WTC11 (cell line): ENCODE results near the gene PDE4B. TPM values are rescaled to one million over a fixed set of nuclear protein-coding genes. Genes with fewer than 3 reads are reported as not detected.
A peak's percentile ranks its signal among the peaks of the same experiment; 100 is the strongest.

Source experiments
- ATAC-seq: fragments of 200-7000 bp; cut with Tn5 transposase; 2 replicates; pipeline ENCODE4 v1.10.0; 2021; ENCODE audit warnings: mild to moderate bottlenecking, moderate library complexity
- CTCF ChIA-PET: fragments of 300-600 bp; sonication (Branson Sonifier 250); formaldehyde crosslinking; loops from one replicate; lab custom pipeline; 2021; ENCODE audit warnings: antibody characterized with exemption; lab: Charles Lee
- POLR2A ChIA-PET: fragments of 350-600 bp; sonication (Branson Sonifier 250); formaldehyde crosslinking; loops from one replicate; lab custom pipeline; 2021; ENCODE audit warnings: antibody characterized with exemption; lab: Charles Lee
- DNase-seq: peaks from one replicate; pipeline ENCODE4 v3.0.0; 2021; ENCODE audit warnings: low spot score
- H3K27ac Mint-ChIP-seq: 2 replicates; pipeline ENCODE4 v1.8.0; 2021; ENCODE audit warnings: mixed read lengths
- H3K27me3 Mint-ChIP-seq: 2 replicates; pipeline ENCODE4 v1.8.0; 2021; ENCODE audit warnings: low read depth, mild to moderate bottlenecking, moderate library complexity, mixed read lengths
- H3K36me3 Mint-ChIP-seq: 2 replicates; pipeline ENCODE4 v1.8.0; 2021; ENCODE audit warnings: mixed read lengths
- H3K4me1 Mint-ChIP-seq: 2 replicates; pipeline ENCODE4 v1.8.0; 2022; ENCODE audit warnings: mixed read lengths
- H3K4me3 Mint-ChIP-seq: 2 replicates; pipeline ENCODE4 v1.8.0; 2021; ENCODE audit warnings: mild to moderate bottlenecking, moderate library complexity, mixed read lengths
- H3K9me3 Mint-ChIP-seq: 2 replicates; pipeline ENCODE4 v1.8.0; 2021; ENCODE audit warnings: mixed read lengths
- AR ChIP-seq: fragments of 250-450 bp; sonication (Bioruptor Pico); IDR thresholded peaks from 2 replicates; pipeline ENCODE4 v1.9.0; 2021; ENCODE audit warnings: mild to moderate bottlenecking
- ATF3 ChIP-seq: sonication (generic); formaldehyde crosslinking; conservative IDR thresholded peaks from 2 replicates; pipeline ENCODE4 v1.8.1; 2022; ENCODE audit warnings: mild to moderate bottlenecking, missing genetic modification reagents
- CTCF ChIP-seq: fragments of 200-600 bp; IDR thresholded peaks from 2 replicates; pipeline ENCODE4 v1.8.0; 2022; ENCODE audit warnings: antibody characterized with exemption
- FOXP4 ChIP-seq: sonication (generic); formaldehyde crosslinking; IDR thresholded peaks from 2 replicates; pipeline ENCODE4 v1.8.0; 2022; ENCODE audit warnings: mild to moderate bottlenecking, missing genetic modification reagents
- GTF2I ChIP-seq: fragments of 250-450 bp; sonication (Bioruptor Pico); conservative IDR thresholded peaks from 2 replicates; pipeline ENCODE4 v1.4.0; 2021; ENCODE audit warnings: mild to moderate bottlenecking
- HMGA2 ChIP-seq: fragments of 250-450 bp; sonication (Bioruptor Pico); IDR thresholded peaks from 2 replicates; pipeline ENCODE4 v1.4.0; 2021; ENCODE audit warnings: mild to moderate bottlenecking, moderate library complexity
- HMGXB4 ChIP-seq: sonication (generic); formaldehyde crosslinking; IDR thresholded peaks from 2 replicates; pipeline ENCODE4 v1.8.1; 2023; ENCODE audit warnings: mild to moderate bottlenecking, moderate library complexity, missing genetic modification reagents
- JAZF1 ChIP-seq: fragments of 250-450 bp; sonication (Bioruptor Pico); IDR thresholded peaks from 2 replicates; pipeline ENCODE4 v1.9.0; 2021; ENCODE audit warnings: moderate library complexity, mild to moderate bottlenecking, inconsistent platforms
- KAT7 ChIP-seq: sonication (generic); formaldehyde crosslinking; IDR thresholded peaks from 2 replicates; pipeline ENCODE4 v1.8.1; 2023; ENCODE audit warnings: missing genetic modification reagents, mild to moderate bottlenecking, borderline replicate concordance
- MXD4 ChIP-seq: fragments of 250-450 bp; sonication (Bioruptor Pico); IDR thresholded peaks from 2 replicates; pipeline ENCODE4 v1.8.0; 2021; ENCODE audit warnings: mild to moderate bottlenecking, moderate library complexity, borderline replicate concordance
- NR3C1 ChIP-seq: sonication (generic); formaldehyde crosslinking; conservative IDR thresholded peaks from 2 replicates; pipeline ENCODE4 v1.8.1; 2023; ENCODE audit warnings: low read depth, mild to moderate bottlenecking, missing genetic modification reagents
- RORB ChIP-seq: fragments of 250-450 bp; sonication (Bioruptor Pico); IDR thresholded peaks from 2 replicates; pipeline ENCODE4 v1.9.0; 2021; ENCODE audit warnings: mild to moderate bottlenecking
- SMAD4 ChIP-seq: sonication (generic); formaldehyde crosslinking; IDR thresholded peaks from 2 replicates; pipeline ENCODE4 v1.8.0; 2022; ENCODE audit warnings: mild to moderate bottlenecking, missing genetic modification reagents
- SP1 ChIP-seq: sonication (generic); formaldehyde crosslinking; conservative IDR thresholded peaks from 2 replicates; pipeline ENCODE4 v1.8.1; 2022; ENCODE audit warnings: missing genetic modification reagents
- TEAD1 ChIP-seq: sonication (generic); formaldehyde crosslinking; IDR thresholded peaks from 2 replicates; pipeline ENCODE4 v1.8.0; 2022; ENCODE audit warnings: mild to moderate bottlenecking, missing genetic modification reagents
- TP53 ChIP-seq: sonication (generic); formaldehyde crosslinking; IDR thresholded peaks from 2 replicates; pipeline ENCODE4 v1.8.1; 2023; ENCODE audit warnings: mild to moderate bottlenecking, missing genetic modification reagents
- ZNF121 ChIP-seq: sonication (generic); formaldehyde crosslinking; IDR thresholded peaks from 2 replicates; pipeline ENCODE4 v1.8.0; 2023; ENCODE audit warnings: missing genetic modification reagents
- ZNF138 ChIP-seq: sonication (generic); formaldehyde crosslinking; conservative IDR thresholded peaks from 2 replicates; pipeline ENCODE4 v1.8.1; 2022; ENCODE audit warnings: mild to moderate bottlenecking, moderate library complexity, missing genetic modification reagents
- ZNF263 ChIP-seq: sonication (generic); formaldehyde crosslinking; IDR thresholded peaks from 2 replicates; pipeline ENCODE4 v1.8.1; 2022; ENCODE audit warnings: low read depth, mild to moderate bottlenecking, moderate library complexity, missing genetic modification reagents
- total RNA-seq: library from RNA; stranded (reverse); gene quantifications from 3 replicates; pipeline ENCODE4 v1.2.3, GENCODE V29; 2021

The PDE4B gene
- total RNA-seq, 1 experiment from 2014 or later, result 8.0 TPM

GRCh38 chr1:65958561-65959350, 166.1 kb downstream of the PDE4B start:
- no peak overlapping the region for H3K27ac Mint-ChIP-seq
- no peaks in the 10 kb centered on the region for H3K36me3 Mint-ChIP-seq
- ChIA-PET POLR2A (no interaction called here), CTCF (interaction anchor here (1.2 to 2.9 kb wide), 3 partner anchors 283 to 488 kb away, joined by 4 to 31 read pairs (median 7); no protein-coding TSS in a partner anchor)
- no peak; the same call in 1 of the 2 replicates for ATAC-seq
- no peaks in the 10 kb centered on the region for H3K9me3 Mint-ChIP-seq
- no peaks in the 10 kb centered on the region for H3K27me3 Mint-ChIP-seq
- H3K4me1 Mint-ChIP-seq, result no peaks in the 10 kb centered on the region
- TF ChIP-seq CTCF (peak; percentile 66), ATF3 (CRISPR knock-in tag) (no peak)
- H3K4me3 Mint-ChIP-seq, result no peak overlapping the region
- DNase-seq, result no peak

- H3K9me3 Mint-ChIP-seq, result no peaks in the 10 kb centered on the region
- no peak overlapping the region for H3K27ac Mint-ChIP-seq
- H3K27me3 Mint-ChIP-seq, result no peaks in the 10 kb centered on the region
- ATAC-seq (no peak), DNase-seq (no peak)
- no peak overlapping the region for H3K4me3 Mint-ChIP-seq
- no peaks in the 10 kb centered on the region for H3K4me1 Mint-ChIP-seq
- no peak for TF ChIP-seq JAZF1 (CRISPR knock-in tag)
- TF ChIP-seq HMGXB4, result no peak
- no peak for TF ChIP-seq ZNF121 (CRISPR knock-in tag)
- CTCF ChIA-PET, result interaction anchor here (1.2 to 2.9 kb wide), 2 partner anchors 281 to 487 kb away, joined by 4 to 31 read pairs; no protein-coding TSS in a partner anchor
- POLR2A ChIA-PET, result no interaction called here
- H3K36me3 Mint-ChIP-seq, result no peaks in the 10 kb centered on the region
These were observed 167.3 kb downstream of the PDE4B start for GRCh38 chr1:65959896-65960567.

- POLR2A ChIA-PET, result no interaction called here
- no peaks in the 10 kb centered on the region for H3K4me1 Mint-ChIP-seq
- CTCF ChIA-PET, result interaction anchor here (1.2 to 2.3 kb wide), 3 partner anchors 121 to 483 kb away, joined by 4 to 15 read pairs (median 4); no protein-coding TSS in a partner anchor
These were observed 170.6 kb downstream of the PDE4B start for GRCh38 chr1:65963156-65963888.

More at GRCh38 chr1:65963156-65963888, 170.6 kb downstream of the PDE4B start:
- H3K36me3 Mint-ChIP-seq, result no peaks in the 10 kb centered on the region
- H3K27ac Mint-ChIP-seq, result no peak overlapping the region
- no peak for DNase-seq
- peaks cover 6% of the 10 kb centered on the region for H3K9me3 Mint-ChIP-seq
- no peak overlapping the region for H3K4me3 Mint-ChIP-seq
- no peak for ATAC-seq
- no peaks in the 10 kb centered on the region for H3K27me3 Mint-ChIP-seq
- TF ChIP-seq TP53 (CRISPR knock-in tag) (no peak), SMAD4 (CRISPR knock-in tag) (no peak), ZNF138 (no peak), RORB (CRISPR knock-in tag) (no peak), KAT7 (CRISPR knock-in tag) (no peak), FOXP4 (CRISPR knock-in tag) (no peak), MXD4 (no peak), NR3C1 (no peak), SP1 (CRISPR knock-in tag) (no peak), TEAD1 (CRISPR knock-in tag) (no peak), AR (CRISPR knock-in tag) (no peak), GTF2I (CRISPR knock-in tag) (no peak), HMGA2 (CRISPR knock-in tag) (no peak), ZNF263 (CRISPR knock-in tag) (no peak)
- TF ChIP-seq, all 79 proteins: peak for 0
